Upper lobe of left lung (tissue), 4 donors: ENCODE measurements around the gene ETV7.

Source experiments
- POLR2A ChIP-seq, 4 donors: fragments of 450-650 bp; IDR thresholded peaks; one replicate each; pipeline ENCODE4 v1.5.1; 2016 to 2017; ENCODE audit warnings: antibody characterized with exemption in 4 of 4, mild to moderate bottlenecking in 2 of 4
- TF ChIP-seq, protein P1 (sequence below), 6 experiments: fragments of 450-650 bp in 4 of 6; fragments of 200-600 bp in 2 of 6; sonication (generic) in 2 of 6; IDR thresholded peaks; one replicate each; pipeline ENCODE4 v1.5.1; 2016 to 2019; ENCODE audit warnings: antibody characterized with exemption in 6 of 6

- TF ChIP-seq, protein P1, sequence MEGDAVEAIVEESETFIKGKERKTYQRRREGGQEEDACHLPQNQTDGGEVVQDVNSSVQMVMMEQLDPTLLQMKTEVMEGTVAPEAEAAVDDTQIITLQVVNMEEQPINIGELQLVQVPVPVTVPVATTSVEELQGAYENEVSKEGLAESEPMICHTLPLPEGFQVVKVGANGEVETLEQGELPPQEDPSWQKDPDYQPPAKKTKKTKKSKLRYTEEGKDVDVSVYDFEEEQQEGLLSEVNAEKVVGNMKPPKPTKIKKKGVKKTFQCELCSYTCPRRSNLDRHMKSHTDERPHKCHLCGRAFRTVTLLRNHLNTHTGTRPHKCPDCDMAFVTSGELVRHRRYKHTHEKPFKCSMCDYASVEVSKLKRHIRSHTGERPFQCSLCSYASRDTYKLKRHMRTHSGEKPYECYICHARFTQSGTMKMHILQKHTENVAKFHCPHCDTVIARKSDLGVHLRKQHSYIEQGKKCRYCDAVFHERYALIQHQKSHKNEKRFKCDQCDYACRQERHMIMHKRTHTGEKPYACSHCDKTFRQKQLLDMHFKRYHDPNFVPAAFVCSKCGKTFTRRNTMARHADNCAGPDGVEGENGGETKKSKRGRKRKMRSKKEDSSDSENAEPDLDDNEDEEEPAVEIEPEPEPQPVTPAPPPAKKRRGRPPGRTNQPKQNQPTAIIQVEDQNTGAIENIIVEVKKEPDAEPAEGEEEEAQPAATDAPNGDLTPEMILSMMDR (IDR thresholded peaks at IDR 0.05), result no peak
- TF ChIP-seq POLR2A (IDR thresholded peaks at IDR 0.05), result no peak
These were observed 49.7 kb downstream of the ETV7 start for GRCh38 chr6:36337814-36338213.
